Memory B cell (primary cell): Measurements from ENCODE around the gene TMEM117.
"Not testable (repeated sequence)": the region's sequence is repeated elsewhere in the genome, so short reads cannot be mapped to it uniquely, and the experiment has no call there.

Experiments used
- ATAC-seq: fragments of 150-1000 bp; cut with Tn5 transposase; 2 replicates; pipeline ENCODE4 v1.10.0; 2021; ENCODE audit warnings: low read depth, mild to moderate bottlenecking, moderate library complexity
- DNase-seq, 2 donors: peaks; one replicate each; pipeline ENCODE4 v3.0.0; 2022; ENCODE audit warnings: low spot score in 2 of 2
- H3K27ac Mint-ChIP-seq: one replicate; pipeline ENCODE4 v1.8.0; 2022; ENCODE audit warnings: mild to moderate bottlenecking, moderate library complexity, mixed read lengths
- H3K27me3 Mint-ChIP-seq: one replicate; pipeline ENCODE4 v1.8.0; 2022; ENCODE audit warnings: mixed read lengths
- H3K36me3 Mint-ChIP-seq: one replicate; pipeline ENCODE4 v1.8.0; 2022; ENCODE audit warnings: mild to moderate bottlenecking, mixed read lengths
- H3K4me1 Mint-ChIP-seq: one replicate; pipeline ENCODE4 v1.8.0; 2022; ENCODE audit warnings: mixed read lengths
- H3K4me3 Mint-ChIP-seq: one replicate; pipeline ENCODE4 v1.8.0; 2022; ENCODE audit warnings: mild to moderate bottlenecking, moderate library complexity, mixed read lengths
- H3K9me3 Mint-ChIP-seq: one replicate; pipeline ENCODE4 v1.8.0; 2022; ENCODE audit warnings: mixed read lengths

Gene TMEM117

DNA sequence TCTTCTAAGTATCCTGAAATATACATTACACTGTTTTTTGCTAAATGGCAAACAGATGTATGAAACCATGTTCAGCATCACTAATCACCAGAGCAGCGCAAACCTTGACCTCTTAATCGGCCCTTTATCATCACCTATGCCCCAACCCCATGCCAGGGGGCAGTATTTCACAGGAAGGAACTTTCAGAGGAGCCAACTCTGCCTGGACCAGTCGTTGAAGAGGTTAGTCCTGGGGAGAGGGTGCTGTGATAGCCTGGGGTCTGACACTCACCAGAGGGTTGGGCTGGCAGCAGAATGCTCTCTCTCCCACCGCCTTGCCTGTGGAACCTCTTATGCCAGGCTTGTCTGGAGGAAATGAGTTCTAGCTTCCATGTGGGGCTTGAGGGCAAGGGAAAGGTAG lies 411.7 kb downstream of the TMEM117 start:
- Mint-ChIP-seq H3K27me3 (no peaks in the 10 kb centered on the region), H3K4me1 (no peaks in the 10 kb centered on the region), H3K9me3 (peaks cover 6% of the 10 kb centered on the region), H3K4me3 (no peak overlapping the region), H3K36me3 (peaks cover 10% of the 10 kb centered on the region), H3K27ac (no peak overlapping the region)
- ATAC-seq: no peak
- DNase-seq: no peak

DNA sequence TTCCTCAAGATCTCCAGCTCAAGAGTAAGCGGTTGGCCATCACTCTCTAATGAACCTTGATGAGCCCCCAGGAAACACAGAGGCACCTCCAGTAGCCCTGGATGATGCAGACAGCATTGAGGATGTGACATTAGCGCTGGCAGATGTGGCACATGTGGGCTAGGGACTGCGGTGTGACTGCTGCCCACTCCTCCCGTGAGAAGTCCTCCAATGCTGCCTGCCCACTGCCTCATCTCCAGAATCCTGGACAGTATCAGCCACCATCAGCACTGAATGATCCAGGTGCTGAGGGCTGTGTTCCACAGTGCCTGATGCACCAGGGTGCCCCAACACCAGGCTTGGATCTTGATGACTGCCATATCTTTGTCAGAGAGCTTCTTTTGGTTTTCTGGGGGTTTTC lies 412.6 kb downstream of the TMEM117 start:
- Mint-ChIP-seq H3K4me3 (no peak overlapping the region), H3K27ac (no peak overlapping the region), H3K4me1 (no peaks in the 10 kb centered on the region), H3K27me3 (no peaks in the 10 kb centered on the region), H3K36me3 (peaks cover 6% of the 10 kb centered on the region), H3K9me3 (peaks cover 6% of the 10 kb centered on the region)
- ATAC-seq: no peak
- DNase-seq: no peak

DNA sequence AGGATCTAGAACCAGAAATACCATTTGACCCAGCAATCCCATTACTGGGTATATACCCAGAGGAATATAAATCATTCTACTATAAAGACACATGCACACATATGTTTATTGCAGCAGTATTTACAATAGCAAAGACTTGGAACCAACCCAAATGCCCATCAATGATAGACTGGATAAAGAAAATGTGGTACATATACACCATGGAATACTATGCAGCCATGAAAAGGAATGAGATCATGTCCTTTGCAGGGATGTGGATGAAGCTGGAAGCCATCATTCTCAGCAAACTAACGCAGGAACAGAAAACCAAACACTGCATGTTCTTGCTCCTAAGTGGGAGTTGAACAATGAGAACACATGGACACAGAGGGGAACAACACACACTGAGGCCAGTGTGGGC lies 414.6 kb downstream of the TMEM117 start:
- H3K9me3 Mint-ChIP-seq, H3K4me1 Mint-ChIP-seq, H3K36me3 Mint-ChIP-seq, H3K4me3 Mint-ChIP-seq, H3K27me3 Mint-ChIP-seq, DNase-seq, ATAC-seq, H3K27ac Mint-ChIP-seq: not testable (repeated sequence)

DNA sequence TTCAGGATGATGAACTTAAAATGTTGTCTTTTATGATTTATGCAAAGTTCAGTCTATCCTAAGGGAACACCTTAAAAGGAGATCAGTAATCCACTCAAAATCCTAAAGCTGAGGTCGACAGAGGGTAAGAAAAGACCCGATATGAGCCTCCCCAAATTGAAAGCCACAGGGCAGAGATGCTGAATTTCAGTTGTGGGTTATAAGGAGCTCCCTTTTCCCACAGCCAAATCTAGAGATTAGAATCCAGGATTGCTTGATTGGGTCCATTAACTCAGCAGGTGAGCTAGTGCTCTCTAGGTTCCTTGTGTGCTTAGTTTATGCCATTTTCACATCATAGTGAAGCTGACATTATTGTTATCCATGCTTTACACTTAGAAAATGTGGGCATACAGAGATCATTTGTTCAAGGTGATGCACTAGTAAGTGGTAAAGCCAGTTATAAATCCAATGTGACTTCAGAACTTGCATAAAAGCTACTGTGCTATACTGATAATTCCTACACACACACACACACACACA lies 417.5 kb downstream of the TMEM117 start:
- Mint-ChIP-seq H3K4me3 (no peak overlapping the region), H3K4me1 (no peaks in the 10 kb centered on the region), H3K36me3 (peaks cover 5% of the 10 kb centered on the region), H3K27me3 (no peaks in the 10 kb centered on the region), H3K9me3 (peaks cover 3% of the 10 kb centered on the region), H3K27ac (no peak overlapping the region)
- ATAC-seq (no peak), DNase-seq (no peak)

DNA sequence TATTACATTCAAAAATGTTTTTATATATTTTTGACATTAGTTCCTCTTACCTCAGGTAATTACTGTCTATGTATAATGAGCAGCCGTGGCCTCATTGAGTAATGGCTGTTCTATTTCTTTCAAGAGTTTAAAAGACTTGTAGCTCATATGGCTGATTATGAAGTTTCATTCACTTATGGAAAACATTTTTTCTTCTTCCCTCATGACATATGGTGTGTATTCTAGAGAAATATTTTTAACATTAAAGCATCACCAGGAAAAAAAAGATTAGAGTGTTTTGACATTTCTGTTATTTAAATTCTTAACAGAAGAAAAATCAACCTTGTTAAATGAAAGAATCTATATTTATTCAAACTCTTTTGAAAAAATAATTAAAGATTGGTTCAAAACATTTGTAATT lies 422.4 kb downstream of the TMEM117 start:
- Mint-ChIP-seq H3K9me3 (no peaks in the 10 kb centered on the region), H3K27ac (no peak overlapping the region), H3K4me1 (no peaks in the 10 kb centered on the region), H3K4me3 (no peak overlapping the region), H3K27me3 (no peaks in the 10 kb centered on the region), H3K36me3 (peaks cover 1% of the 10 kb centered on the region)
- ATAC-seq (no peak), DNase-seq (no peak)

DNA sequence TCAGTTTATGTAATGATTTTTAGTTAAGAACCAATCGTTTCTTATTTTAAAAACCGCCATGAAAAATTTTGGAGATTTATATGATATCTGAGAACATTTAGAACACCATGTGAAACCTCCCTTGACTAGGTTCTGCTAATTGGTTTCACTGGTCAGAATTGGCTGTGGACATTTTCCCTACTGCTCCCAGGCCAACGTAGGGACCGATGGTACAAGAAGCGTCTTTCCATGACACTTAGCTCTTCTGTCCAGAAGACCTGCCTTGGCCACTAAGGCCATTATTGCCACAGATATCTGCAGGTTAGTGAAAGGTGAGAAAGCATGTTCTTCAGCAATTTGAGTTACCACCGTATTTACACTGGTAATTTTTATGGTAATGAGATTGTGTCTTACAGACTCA lies 424.0 kb downstream of the TMEM117 start:
- Mint-ChIP-seq H3K36me3 (peaks cover 1% of the 10 kb centered on the region), H3K4me3 (no peak overlapping the region), H3K9me3 (no peaks in the 10 kb centered on the region), H3K27ac (no peak overlapping the region), H3K27me3 (no peaks in the 10 kb centered on the region), H3K4me1 (no peaks in the 10 kb centered on the region)
- DNase-seq (no peak), ATAC-seq (no peak)

DNA sequence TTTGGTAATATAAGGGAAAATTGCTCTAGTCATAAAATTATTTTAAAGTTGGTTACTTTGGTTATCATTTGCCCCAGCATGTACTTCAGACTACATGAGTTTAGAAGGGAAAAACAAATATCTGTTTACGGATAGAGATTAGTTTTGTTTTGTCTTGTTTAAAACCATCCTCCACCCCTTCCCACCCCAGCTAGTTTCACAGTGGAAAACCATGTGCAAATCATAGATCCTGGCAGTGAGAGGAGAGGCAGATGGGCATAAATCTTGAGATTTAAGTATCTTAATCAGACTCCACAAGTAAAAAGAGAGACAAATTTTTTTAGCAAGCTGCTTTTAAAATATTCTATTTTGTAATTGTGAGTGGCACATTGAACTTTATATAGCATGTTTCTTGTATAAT lies 424.7 kb downstream of the TMEM117 start:
- Mint-ChIP-seq H3K9me3 (no peaks in the 10 kb centered on the region), H3K36me3 (peaks cover 1% of the 10 kb centered on the region), H3K27ac (no peak overlapping the region), H3K27me3 (no peaks in the 10 kb centered on the region), H3K4me1 (no peaks in the 10 kb centered on the region), H3K4me3 (no peak overlapping the region)
- no peak for DNase-seq
- ATAC-seq: no peak

DNA sequence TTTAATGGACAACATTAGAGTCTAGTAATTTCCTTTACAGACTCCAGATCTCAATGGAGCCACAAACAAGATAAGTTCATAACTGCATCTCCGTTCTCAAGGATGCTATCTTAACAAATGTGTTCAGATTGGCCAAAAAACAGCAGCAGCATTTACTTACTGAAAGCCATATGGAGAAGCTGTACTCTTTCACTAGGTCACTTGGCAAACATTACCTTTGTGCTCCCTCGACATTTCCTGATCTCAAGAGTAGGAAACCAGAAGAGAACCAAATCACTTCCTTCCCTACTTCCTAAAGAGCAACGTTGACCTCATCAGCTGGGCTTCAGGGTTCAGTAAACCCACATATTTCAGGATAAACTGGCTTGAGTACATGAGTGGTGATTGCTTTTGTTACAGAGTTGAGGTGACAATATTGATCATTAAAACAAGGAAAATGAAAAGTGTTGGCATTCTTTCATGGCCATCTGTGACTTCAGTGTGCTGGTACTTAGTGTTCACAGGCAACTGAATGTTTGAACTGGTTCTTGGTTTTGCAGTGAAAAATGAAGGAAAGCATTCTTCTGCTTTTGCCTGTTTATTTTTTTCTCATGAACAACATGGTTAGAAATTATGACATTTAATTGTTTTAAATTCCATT lies 449.6 kb downstream of the TMEM117 start:
- H3K4me1 Mint-ChIP-seq: peaks cover 8% of the 10 kb centered on the region
- DNase-seq (no peak), ATAC-seq (no peak)
- H3K36me3 Mint-ChIP-seq: peaks cover 2% of the 10 kb centered on the region
- no peaks in the 10 kb centered on the region for H3K27me3 Mint-ChIP-seq
- no peaks in the 10 kb centered on the region for H3K9me3 Mint-ChIP-seq
- no peak overlapping the region for H3K4me3 Mint-ChIP-seq
- no peak overlapping the region for H3K27ac Mint-ChIP-seq

DNA sequence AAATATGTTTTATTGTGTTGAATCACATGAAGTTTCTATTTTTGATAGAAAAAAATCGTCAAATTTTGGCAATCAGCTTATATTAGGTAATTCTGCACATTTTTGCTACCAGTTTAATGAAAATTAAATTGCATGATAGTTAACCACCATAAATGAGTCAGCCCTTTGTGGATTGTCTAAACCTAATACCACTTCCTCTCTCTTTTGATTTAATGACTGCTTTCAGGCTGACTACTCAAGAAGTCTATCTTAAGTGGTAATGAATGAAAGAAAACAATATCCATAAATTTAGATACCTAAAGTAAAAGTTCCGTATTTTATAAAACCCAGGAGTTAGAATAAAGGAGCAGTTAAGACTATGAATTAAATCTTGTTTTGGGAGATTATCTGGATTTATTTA lies 450.5 kb downstream of the TMEM117 start:
- Mint-ChIP-seq H3K27ac (no peak overlapping the region), H3K27me3 (no peaks in the 10 kb centered on the region), H3K4me3 (no peak overlapping the region), H3K9me3 (no peaks in the 10 kb centered on the region), H3K4me1 (peaks cover 8% of the 10 kb centered on the region), H3K36me3 (peaks cover 3% of the 10 kb centered on the region)
- no peak for DNase-seq
- peak; percentile 31 for ATAC-seq

DNA sequence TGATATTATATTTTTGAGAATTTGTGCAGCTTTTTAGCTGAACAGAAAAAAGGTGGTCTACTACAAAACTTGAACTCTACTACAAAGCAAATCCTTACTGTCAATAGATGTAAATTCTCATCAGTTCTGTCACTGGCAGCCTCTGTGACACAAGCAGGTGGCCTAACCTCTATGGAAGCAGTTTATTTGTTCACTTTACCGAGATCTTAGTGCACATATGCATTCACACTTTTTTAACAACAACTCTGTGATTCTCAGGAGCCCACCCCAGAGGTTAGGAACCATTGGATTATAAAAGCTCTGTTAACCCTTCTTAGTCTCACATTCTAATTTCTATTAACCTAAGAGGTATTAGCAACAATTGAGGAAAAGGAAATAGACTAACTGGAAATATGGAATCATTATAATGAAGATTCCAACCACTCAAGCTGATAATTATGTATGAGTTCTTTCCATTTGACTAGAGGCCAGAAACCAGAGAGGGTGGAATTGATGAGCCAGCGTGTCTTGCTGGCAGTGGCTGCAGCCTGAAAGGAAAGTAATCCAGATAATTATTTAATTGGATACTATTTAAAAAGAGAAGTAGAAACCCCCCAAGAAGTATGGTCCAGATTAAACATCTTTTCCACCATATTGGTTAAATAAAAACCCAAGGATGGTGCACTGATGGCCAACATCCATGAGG lies 451.1 kb downstream of the TMEM117 start:
- Mint-ChIP-seq H3K9me3 (no peaks in the 10 kb centered on the region), H3K27ac (no peak overlapping the region), H3K36me3 (peaks cover 3% of the 10 kb centered on the region), H3K4me1 (peaks cover 8% of the 10 kb centered on the region), H3K4me3 (no peak overlapping the region), H3K27me3 (no peaks in the 10 kb centered on the region)
- ATAC-seq (no peak), DNase-seq (no peak)

DNA sequence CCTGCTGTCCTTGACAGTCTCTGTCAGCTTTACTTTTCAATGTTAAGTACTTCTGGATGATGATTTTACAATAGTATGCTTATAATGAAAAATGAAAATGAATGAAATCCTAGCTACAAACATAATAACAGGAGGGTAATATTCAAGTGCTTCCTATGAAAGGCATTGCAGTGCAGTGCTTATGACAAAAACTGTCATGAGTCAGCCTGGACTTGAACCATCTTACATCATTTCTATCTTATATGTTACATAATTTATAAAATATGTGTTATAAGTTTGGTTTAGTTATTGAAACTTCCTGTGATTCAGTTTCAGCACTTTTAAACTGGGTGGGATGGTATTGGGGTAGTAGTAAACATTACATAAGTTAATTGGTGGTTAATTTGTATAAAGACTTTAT lies 451.7 kb downstream of the TMEM117 start:
- ATAC-seq (no peak), DNase-seq (no peak)
- peaks cover 6% of the 10 kb centered on the region for H3K36me3 Mint-ChIP-seq
- H3K4me3 Mint-ChIP-seq: no peak overlapping the region
- H3K9me3 Mint-ChIP-seq: no peaks in the 10 kb centered on the region
- H3K27me3 Mint-ChIP-seq: no peaks in the 10 kb centered on the region
- H3K27ac Mint-ChIP-seq: no peak overlapping the region
- H3K4me1 Mint-ChIP-seq: peaks cover 8% of the 10 kb centered on the region

DNA sequence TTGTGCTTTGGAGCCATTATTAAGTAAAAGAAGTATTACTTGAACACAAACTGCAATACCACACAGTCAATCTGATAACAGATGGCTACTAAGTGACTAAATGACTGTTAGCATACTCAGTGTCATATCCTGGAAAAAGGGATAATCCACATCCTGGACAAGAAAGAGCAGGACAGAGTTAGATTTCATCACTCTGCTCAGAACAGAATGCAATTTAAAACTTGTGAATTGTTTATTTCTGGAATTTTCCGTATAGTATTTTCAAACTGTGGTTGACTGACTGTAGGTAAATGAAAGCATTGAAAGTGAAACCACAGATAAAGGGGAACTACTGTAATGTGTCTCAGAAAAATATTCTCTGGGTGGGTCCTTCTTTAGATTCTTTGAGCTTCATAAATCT lies 458.8 kb downstream of the TMEM117 start:
- Mint-ChIP-seq H3K27me3 (no peaks in the 10 kb centered on the region), H3K9me3 (peaks cover 5% of the 10 kb centered on the region), H3K4me1 (peaks cover 16% of the 10 kb centered on the region), H3K27ac (peak overlapping the region; percentile 74), H3K4me3 (peak overlapping the region; percentile 49), H3K36me3 (peaks cover 11% of the 10 kb centered on the region)
- DNase-seq (peak in 1 of 2 donors; percentile 1), ATAC-seq (peak; percentile 92)

DNA sequence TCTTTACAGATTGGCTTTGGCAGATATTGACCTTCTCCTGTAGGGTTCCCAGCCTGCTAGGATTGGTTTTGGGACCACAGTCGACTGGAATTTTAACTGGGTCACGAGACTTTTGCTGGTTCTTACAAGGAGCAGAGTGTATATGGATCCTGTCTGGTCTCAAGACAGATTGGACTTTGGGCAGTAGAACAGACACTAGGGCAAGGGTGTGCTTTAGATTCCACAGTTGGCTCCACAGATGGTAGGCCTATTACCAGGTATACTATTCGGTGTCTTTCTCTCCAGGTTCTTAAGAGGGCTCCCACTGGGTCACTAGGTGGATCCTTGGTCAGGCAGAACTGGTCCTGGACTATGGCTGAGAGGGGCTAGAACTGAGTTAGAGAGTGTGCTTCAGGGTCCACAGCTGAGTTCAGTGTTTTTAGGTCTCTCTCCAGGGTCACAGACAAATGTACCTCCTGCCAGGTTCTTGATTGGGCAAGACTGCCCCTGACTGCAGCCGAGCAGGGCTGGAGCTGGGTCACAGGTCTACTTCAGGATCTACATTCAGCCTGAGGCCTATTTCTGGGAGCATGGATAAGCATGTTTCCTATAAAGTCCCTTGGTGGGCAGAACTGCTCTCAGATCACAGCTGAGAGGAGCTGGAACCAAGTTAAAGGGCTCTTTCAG lies 460.2 kb downstream of the TMEM117 start:
- ATAC-seq: no peak
- no peaks in the 10 kb centered on the region for H3K27me3 Mint-ChIP-seq
- peak overlapping the region; percentile 1 for H3K4me3 Mint-ChIP-seq
- H3K9me3 Mint-ChIP-seq: peaks cover 5% of the 10 kb centered on the region
- H3K36me3 Mint-ChIP-seq: peaks cover 9% of the 10 kb centered on the region
- peaks cover 16% of the 10 kb centered on the region for H3K4me1 Mint-ChIP-seq
- H3K27ac Mint-ChIP-seq: no peak overlapping the region
- no peak for DNase-seq

DNA sequence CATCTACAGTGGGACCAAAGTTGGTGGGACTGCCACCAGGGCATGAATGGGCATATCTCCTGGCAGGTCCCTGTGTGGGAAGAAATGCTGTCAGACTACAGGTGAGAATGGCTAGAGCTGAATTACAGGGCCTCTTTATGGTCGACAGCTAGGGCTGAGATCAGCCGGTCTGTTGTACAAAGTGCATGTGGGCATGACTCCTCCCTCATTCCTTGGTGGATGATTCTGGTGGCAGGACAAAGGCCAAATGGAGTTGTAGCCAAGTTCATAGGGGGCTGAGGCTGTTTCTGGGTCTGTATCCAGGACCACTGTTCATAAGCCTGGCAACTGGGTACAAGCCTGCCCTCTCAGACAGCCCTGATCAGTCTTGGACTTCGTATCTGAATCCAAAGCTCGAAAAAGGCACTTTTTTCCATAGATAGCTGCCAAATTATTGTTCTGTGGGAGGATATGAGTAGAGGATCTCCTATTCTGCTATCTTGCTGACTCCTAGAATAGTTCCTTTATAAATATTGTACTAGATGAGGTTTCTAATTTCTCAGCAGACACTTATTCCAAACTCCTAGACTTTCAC lies 460.8 kb downstream of the TMEM117 start:
- no peak for ATAC-seq

More for the DNA sequence above, 460.8 kb downstream of the TMEM117 start:
- peaks cover 16% of the 10 kb centered on the region for H3K4me1 Mint-ChIP-seq
- H3K27me3 Mint-ChIP-seq: no peaks in the 10 kb centered on the region
- no peak overlapping the region for H3K4me3 Mint-ChIP-seq
- peaks cover 12% of the 10 kb centered on the region for H3K36me3 Mint-ChIP-seq
- peaks cover 5% of the 10 kb centered on the region for H3K9me3 Mint-ChIP-seq
- no peak for DNase-seq
- H3K27ac Mint-ChIP-seq: no peak overlapping the region
